GM18858 (cell line): ENCODE measurements around the gene ZNF486.
"Not testable (repeated sequence)": the region's sequence is repeated elsewhere in the genome, so short reads cannot be mapped to it uniquely, and the experiment has no call there.

Experiments
- ATAC-seq: cut with Tn5 transposase; IDR thresholded peaks from one replicate; pipeline ENCODE4 v1.9.1; 2021; ENCODE audit not compliant: unreplicated experiment

ZNF486 gene

GRCh38 chr19:20221605-20222004 is 54.6 kb downstream of the ZNF486 start:
- ATAC-seq: not testable (repeated sequence)

- ATAC-seq: no peak
Measured at GRCh38 chr19:20233105-20233504, 66.1 kb downstream of the ZNF486 start.

- ATAC-seq: no peak
Measured at GRCh38 chr19:20235156-20235555, 68.1 kb downstream of the ZNF486 start.

GRCh38 chr19:20237773-20238623 is 71.0 kb downstream of the ZNF486 start:
- no peak for ATAC-seq

GRCh38 chr19:20243629-20244028 is 76.6 kb downstream of the ZNF486 start:
- ATAC-seq: no peak

- ATAC-seq: no peak
Measured at GRCh38 chr19:20244356-20244755, 77.3 kb downstream of the ZNF486 start.

- ATAC-seq: no peak
Measured at GRCh38 chr19:20245309-20245708, 78.3 kb downstream of the ZNF486 start.

- ATAC-seq: no peak
Measured at GRCh38 chr19:20247016-20247683, 80.1 kb downstream of the ZNF486 start.

- not testable (repeated sequence) for ATAC-seq
Measured at GRCh38 chr19:20248258-20248657, 81.2 kb downstream of the ZNF486 start.
